K562 (cell line): ENCODE results near the gene BET1L. TPM values are rescaled to one million over a fixed set of nuclear protein-coding genes. Genes with fewer than 3 reads are reported as not detected.

Experiments used
- BRCA1 ChIP-seq, 2 experiments: fragments of 450-650 bp in 1 of 2; sonication (generic) in 1 of 2; formaldehyde crosslinking in 1 of 2; IDR thresholded peaks; 2 replicates each; pipeline versions ENCODE4 v1.5.0 to v1.6.1; 2017 to 2020; ENCODE audit warnings: mild to moderate bottlenecking in 1 of 2, missing genetic modification reagents in 1 of 2
- CXXC5 ChIP-seq: fragments of 250-450 bp; sonication (Bioruptor Pico); IDR thresholded peaks from 2 replicates; pipeline ENCODE4 v1.8.0; 2022; ENCODE audit warnings: inconsistent platforms, mild to moderate bottlenecking, moderate library complexity
- RAD21 ChIP-seq, 2 experiments: fragments of 250-450 bp in 1 of 2; fragments of 450-650 bp in 1 of 2; sonication (Bioruptor Pico) in 1 of 2; formaldehyde crosslinking in 1 of 2; IDR thresholded peaks in 1 of 2; conservative IDR thresholded peaks in 1 of 2; 2 replicates each; pipeline versions ENCODE4 v1.4.0 to v1.8.0; 2020 to 2022; ENCODE audit warnings: mild to moderate bottlenecking in 2 of 2, moderate library complexity in 1 of 2
- SREBF2 ChIP-seq: sonication (generic); formaldehyde crosslinking; IDR thresholded peaks from 2 replicates; pipeline ENCODE4 v1.4.0; 2020; ENCODE audit warnings: mild to moderate bottlenecking, missing genetic modification reagents
- STAT5B ChIP-seq: fragments of 250-450 bp; sonication (Bioruptor Pico); IDR thresholded peaks from 2 replicates; pipeline ENCODE4 v1.8.0; 2021; ENCODE audit warnings: mild to moderate bottlenecking, inconsistent platforms
- polyA plus RNA-seq, 8 experiments: library from polyadenylated mRNA; depleted of rRNA in 4 of 8; stranded (reverse) in 5 of 8; unstranded in 3 of 8; fragments of >200 nt; fragmentation: Nextera tagmentation in 2 of 8; fragmentation: Illumina TruSeq in 1 of 8; extraction: Ambion mirVana in 2 of 8; extraction: Trizol in 1 of 8; gene quantifications; 2 replicates each; pipeline versions ENCODE4 v1.2.1 to v1.2.3, GENCODE V29; 2011 to 2014; ENCODE audit warnings: inconsistent platforms in 1 of 8, missing spikeins in 1 of 8
- total RNA-seq, 7 experiments: library from RNA; depleted of rRNA in 6 of 7; stranded (reverse); fragments of >200 nt in 6 of 7; fragmentation: Illumina TruSeq in 2 of 7; extraction: Trizol in 2 of 7; gene quantifications; 2 replicates each; pipeline versions ENCODE4 v1.2.1 to v1.2.3, GENCODE V29; 2011 to 2021; ENCODE audit warnings: low replicate concordance in 1 of 7
- TF ChIP-seq, protein P1 (sequence below): fragments of 450-650 bp; IDR thresholded peaks from 2 replicates; pipeline ENCODE4 v1.6.1; 2014; ENCODE audit warnings: low read depth, mild to moderate bottlenecking, moderate library complexity, borderline replicate concordance
- TF ChIP-seq, protein P2 (sequence below): fragments of 450-650 bp; formaldehyde crosslinking; conservative IDR thresholded peaks from 2 replicates; pipeline ENCODE4 v1.4.0; 2022; ENCODE audit warnings: mild to moderate bottlenecking, missing genetic modification characterization
- TF ChIP-seq, protein P3 (sequence below): fragments of 250-450 bp; sonication (Bioruptor Pico); IDR thresholded peaks from 2 replicates; pipeline ENCODE4 v1.8.0; 2022; ENCODE audit warnings: moderate library complexity, mild to moderate bottlenecking, inconsistent platforms
- TF ChIP-seq, protein P4 (sequence below), 2 experiments: IDR thresholded peaks; 2 replicates each; pipeline ENCODE4 v1.6.1; 2011; ENCODE audit warnings: borderline replicate concordance in 1 of 2, control low read depth in 1 of 2, low read depth in 1 of 2, low read length in 1 of 2, mild to moderate bottlenecking in 1 of 2, mixed read lengths in 1 of 2, moderate library complexity in 1 of 2; ENCODE audit not compliant: insufficient read depth in 1 of 2, insufficient read length in 1 of 2, poor library complexity in 1 of 2, severe bottlenecking in 1 of 2; ENCODE audit errors: extremely low read depth in 1 of 2

Gene BET1L
- total and polyA plus RNA-seq, 9 of the 15 experiments (the other 6 are each of a cell fraction or from before 2014, with no cell fraction given), result 9.9 to 69.1 (median 19.9) TPM

DNA sequence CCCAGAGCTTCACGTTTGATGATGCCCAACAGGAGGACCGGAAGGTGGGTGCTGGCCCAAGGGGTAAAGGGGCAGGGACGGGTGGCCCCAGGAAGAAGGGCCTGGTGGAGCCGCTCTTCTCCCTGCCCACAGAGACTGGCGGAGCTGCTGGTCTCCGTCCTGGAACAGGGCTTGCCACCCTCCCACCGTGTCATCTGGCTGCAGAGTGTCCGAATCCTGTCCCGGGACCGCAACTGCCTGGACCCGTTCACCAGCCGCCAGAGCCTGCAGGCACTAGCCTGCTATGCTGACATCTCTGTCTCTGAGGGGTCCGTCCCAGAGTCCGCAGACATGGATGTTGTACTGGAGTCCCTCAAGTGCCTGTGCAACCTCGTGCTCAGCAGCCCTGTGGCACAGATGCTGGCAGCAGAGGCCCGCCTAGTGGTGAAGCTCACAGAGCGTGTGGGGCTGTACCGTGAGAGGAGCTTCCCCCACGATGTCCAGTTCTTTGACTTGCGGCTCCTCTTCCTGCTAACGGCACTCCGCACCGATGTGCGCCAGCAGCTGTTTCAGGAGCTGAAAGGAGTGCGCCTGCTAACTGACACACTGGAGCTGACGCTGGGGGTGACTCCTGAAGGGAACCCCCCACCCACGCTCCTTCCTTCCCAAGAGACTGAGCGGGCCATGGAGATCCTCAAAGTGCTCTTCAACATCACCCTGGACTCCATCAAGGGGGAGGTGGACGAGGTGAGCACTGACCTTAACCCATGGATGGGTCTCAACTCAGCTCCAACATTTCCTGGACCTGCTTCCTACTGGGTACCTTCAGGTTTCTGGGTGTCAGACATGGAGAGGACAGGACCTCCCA lies 2.3 kb upstream of the BET1L start (continued):
- TF ChIP-seq, protein P1, sequence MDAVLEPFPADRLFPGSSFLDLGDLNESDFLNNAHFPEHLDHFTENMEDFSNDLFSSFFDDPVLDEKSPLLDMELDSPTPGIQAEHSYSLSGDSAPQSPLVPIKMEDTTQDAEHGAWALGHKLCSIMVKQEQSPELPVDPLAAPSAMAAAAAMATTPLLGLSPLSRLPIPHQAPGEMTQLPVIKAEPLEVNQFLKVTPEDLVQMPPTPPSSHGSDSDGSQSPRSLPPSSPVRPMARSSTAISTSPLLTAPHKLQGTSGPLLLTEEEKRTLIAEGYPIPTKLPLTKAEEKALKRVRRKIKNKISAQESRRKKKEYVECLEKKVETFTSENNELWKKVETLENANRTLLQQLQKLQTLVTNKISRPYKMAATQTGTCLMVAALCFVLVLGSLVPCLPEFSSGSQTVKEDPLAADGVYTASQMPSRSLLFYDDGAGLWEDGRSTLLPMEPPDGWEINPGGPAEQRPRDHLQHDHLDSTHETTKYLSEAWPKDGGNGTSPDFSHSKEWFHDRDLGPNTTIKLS, result no peak
- TF ChIP-seq RAD21 (CRISPR knock-in tag; conservative IDR thresholded peaks at IDR 0.05 in 1 of 2, IDR thresholded peaks at IDR 0.05 in 1 of 2) (no peak), SREBF2 (no peak), CXXC5 (no peak), BRCA1 (IDR thresholded peaks at IDR 0.05) (no peak), BRCA1 (CRISPR knock-in tag; IDR thresholded peaks at IDR 0.05) (0 out of 2 replicates have a peak, but pooled peaks have one; percentile 13), STAT5B (CRISPR knock-in tag) (no peak)
- TF ChIP-seq, protein P2, sequence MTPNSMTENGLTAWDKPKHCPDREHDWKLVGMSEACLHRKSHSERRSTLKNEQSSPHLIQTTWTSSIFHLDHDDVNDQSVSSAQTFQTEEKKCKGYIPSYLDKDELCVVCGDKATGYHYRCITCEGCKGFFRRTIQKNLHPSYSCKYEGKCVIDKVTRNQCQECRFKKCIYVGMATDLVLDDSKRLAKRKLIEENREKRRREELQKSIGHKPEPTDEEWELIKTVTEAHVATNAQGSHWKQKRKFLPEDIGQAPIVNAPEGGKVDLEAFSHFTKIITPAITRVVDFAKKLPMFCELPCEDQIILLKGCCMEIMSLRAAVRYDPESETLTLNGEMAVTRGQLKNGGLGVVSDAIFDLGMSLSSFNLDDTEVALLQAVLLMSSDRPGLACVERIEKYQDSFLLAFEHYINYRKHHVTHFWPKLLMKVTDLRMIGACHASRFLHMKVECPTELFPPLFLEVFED (CRISPR knock-in tag), result no peak
- TF ChIP-seq, protein P3, sequence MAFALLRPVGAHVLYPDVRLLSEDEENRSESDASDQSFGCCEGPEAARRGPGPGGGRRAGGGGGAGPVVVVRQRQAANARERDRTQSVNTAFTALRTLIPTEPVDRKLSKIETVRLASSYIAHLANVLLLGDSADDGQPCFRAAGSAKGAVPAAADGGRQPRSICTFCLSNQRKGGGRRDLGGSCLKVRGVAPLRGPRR (CRISPR knock-in tag), result no peak
- TF ChIP-seq, protein P4, sequence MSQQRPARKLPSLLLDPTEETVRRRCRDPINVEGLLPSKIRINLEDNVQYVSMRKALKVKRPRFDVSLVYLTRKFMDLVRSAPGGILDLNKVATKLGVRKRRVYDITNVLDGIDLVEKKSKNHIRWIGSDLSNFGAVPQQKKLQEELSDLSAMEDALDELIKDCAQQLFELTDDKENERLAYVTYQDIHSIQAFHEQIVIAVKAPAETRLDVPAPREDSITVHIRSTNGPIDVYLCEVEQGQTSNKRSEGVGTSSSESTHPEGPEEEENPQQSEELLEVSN (IDR thresholded peaks at IDR 0.05; ENCODE audit: borderline replicate concordance in 1 of 2, extremely low read depth in 1 of 2, insufficient read depth in 1 of 2, insufficient read length in 1 of 2, low read depth in 1 of 2, low read length in 1 of 2, poor library complexity in 1 of 2, severe bottlenecking in 1 of 2), result peak in 1 of 2 experiments; percentile 20
